ENCODE data around the gene ARSK. TPM values are rescaled to one million over a fixed set of nuclear protein-coding genes. Genes with fewer than 3 reads are reported as not detected.

Gene ARSK
- total RNA-seq, 1 experiment from 2014 or later = 6.0 TPM

GRCh38 chr5:95555553-95555952, 652 bp downstream of the ARSK start:
- no TSS peak for BruUV-seq (replicated peaks)
- TF ChIP-seq CTCF (conservative IDR thresholded peaks at IDR 0.05; ENCODE audit: low read depth, low read length) (no peak), EZH2 (IDR thresholded peaks at IDR 0.05; ENCODE audit: borderline replicate concordance, low read depth, low read length, poor library complexity, severe bottlenecking) (no peak)
- ChIA-PET CTCF (no interaction called here), POLR2A (ENCODE audit: low non-redundant PET) (no interaction called here)
- Histone ChIP-seq H3K27me3 (replicated peaks; ENCODE audit: insufficient read depth, low read depth, low read length, poor library complexity) (no peaks in the 10 kb centered on the region), H3K27ac (ENCODE audit: low read depth, low read length, poor library complexity, severe bottlenecking) (peak overlapping the region; percentile 59), H3K4me3 (ENCODE audit: low read depth, low read length, poor library complexity, severe bottlenecking) (peak overlapping the region; percentile 66), H3K9me3 (ENCODE audit: low read depth, low read length, poor library complexity, severe bottlenecking) (no peaks in the 10 kb centered on the region), H3K36me3 (ENCODE audit: insufficient read depth, low read length, poor library complexity, severe bottlenecking) (peaks cover 7% of the 10 kb centered on the region), H3K4me1 (ENCODE audit: insufficient read depth, low read length, poor library complexity, severe bottlenecking) (peaks cover 7% of the 10 kb centered on the region)
- no peak for DNase-seq (ENCODE audit: low spot score)
- intact Hi-C loops (cut with micrococcal nuclease; ENCODE audit: unreplicated experiment) = loop anchor here (10.0 kb wide), 1 partner anchor 289 kb away; no protein-coding TSS in a partner anchor

- no peak overlapping the region for H3K27ac ChIP-seq (ENCODE audit: low read depth, low read length, poor library complexity, severe bottlenecking)
- H3K4me1 ChIP-seq (ENCODE audit: insufficient read depth, low read length, poor library complexity, severe bottlenecking) = peaks cover 7% of the 10 kb centered on the region
- intact Hi-C loops (cut with micrococcal nuclease; ENCODE audit: unreplicated experiment) = loop anchor here (10.0 kb wide), 1 partner anchor 287 kb away; no protein-coding TSS in a partner anchor
- BruUV-seq (replicated peaks) = no TSS peak
- no peaks in the 10 kb centered on the region for H3K9me3 ChIP-seq (ENCODE audit: low read depth, low read length, poor library complexity, severe bottlenecking)
- no peaks in the 10 kb centered on the region for H3K27me3 ChIP-seq (replicated peaks; ENCODE audit: insufficient read depth, low read depth, low read length, poor library complexity)
- no peak for DNase-seq (ENCODE audit: low spot score)
- peaks cover 2% of the 10 kb centered on the region for H3K36me3 ChIP-seq (ENCODE audit: insufficient read depth, low read length, poor library complexity, severe bottlenecking)
- no peak overlapping the region for H3K4me3 ChIP-seq (ENCODE audit: low read depth, low read length, poor library complexity, severe bottlenecking)
- POLR2A ChIA-PET (ENCODE audit: low non-redundant PET) = no interaction called here
- CTCF ChIA-PET = no interaction called here
- TF ChIP-seq EZH2 (IDR thresholded peaks at IDR 0.05; ENCODE audit: borderline replicate concordance, low read depth, low read length, poor library complexity, severe bottlenecking) (no peak), CTCF (conservative IDR thresholded peaks at IDR 0.05; ENCODE audit: low read depth, low read length) (no peak)
Observed at GRCh38 chr5:95557841-95558240, 2.9 kb downstream of the ARSK start.

GRCh38 chr5:95562282-95562681, 7.4 kb downstream of the ARSK start:
- DNase-seq (ENCODE audit: low spot score) = no peak
- Histone ChIP-seq H3K9me3 (ENCODE audit: low read depth, low read length, poor library complexity, severe bottlenecking) (no peaks in the 10 kb centered on the region), H3K4me3 (ENCODE audit: low read depth, low read length, poor library complexity, severe bottlenecking) (no peak overlapping the region), H3K27me3 (replicated peaks; ENCODE audit: insufficient read depth, low read depth, low read length, poor library complexity) (no peaks in the 10 kb centered on the region), H3K27ac (ENCODE audit: low read depth, low read length, poor library complexity, severe bottlenecking) (no peak overlapping the region), H3K36me3 (ENCODE audit: insufficient read depth, low read length, poor library complexity, severe bottlenecking) (no peaks in the 10 kb centered on the region), H3K4me1 (ENCODE audit: insufficient read depth, low read length, poor library complexity, severe bottlenecking) (no peaks in the 10 kb centered on the region)
- POLR2A ChIA-PET (ENCODE audit: low non-redundant PET) = no interaction called here
- TF ChIP-seq EZH2 (IDR thresholded peaks at IDR 0.05; ENCODE audit: borderline replicate concordance, low read depth, low read length, poor library complexity, severe bottlenecking) (no peak), CTCF (conservative IDR thresholded peaks at IDR 0.05; ENCODE audit: low read depth, low read length) (no peak)
- intact Hi-C loops (cut with micrococcal nuclease; ENCODE audit: unreplicated experiment) = no loop called here
- BruUV-seq (replicated peaks) = no TSS peak
- CTCF ChIA-PET = no interaction called here
